Body of pancreas (tissue), 4 donors: ENCODE results near the gene ROMO1. TPM values are rescaled to one million over a fixed set of nuclear protein-coding genes. Genes with fewer than 3 reads are reported as not detected.

ENCODE experiments used
- ATAC-seq: fragments of 150-250 bp; one replicate; pipeline ENCODE4 v1.9.1; 2016
- DNase-seq, 4 donors: peaks; one replicate each; pipeline ENCODE4 v3.0.0-alpha.2; 2019
- H3K27ac ChIP-seq, 4 donors: fragments of 200-600 bp; sonication (generic); 1 replicate in 3 of 4; 2 replicates in 1 of 4; pipeline versions ENCODE4 v1.5.1 to v1.6.1; 2016 to 2019; ENCODE audit warnings: mild to moderate bottlenecking in 1 of 4, mixed read lengths in 1 of 4, moderate library complexity in 1 of 4
- H3K27me3 ChIP-seq, 2 donors: fragments of 200-600 bp; sonication (generic); one replicate each; pipeline ENCODE4 v1.6.0; 2016; ENCODE audit warnings: mild to moderate bottlenecking in 1 of 2
- H3K36me3 ChIP-seq, 2 donors: fragments of 200-600 bp; sonication (generic); replicated peaks in 1 of 2; 2 replicates each; pipeline ENCODE4 v1.5.1; 2016; ENCODE audit warnings: low read depth in 2 of 2; ENCODE audit not compliant: insufficient read depth in 1 of 2
- H3K4me1 ChIP-seq: fragments of 200-600 bp; sonication (generic); one replicate; pipeline ENCODE4 v1.6.0; 2016
- H3K4me3 ChIP-seq, 2 donors: fragments of 200-600 bp; sonication (generic); 1 replicate in 1 of 2; 2 replicates in 1 of 2; pipeline ENCODE4 v1.5.1; 2016 to 2019
- H3K9me3 ChIP-seq, 3 donors: fragments of 200-600 bp; sonication (generic); 1 replicate in 2 of 3; 2 replicates in 1 of 3; pipeline ENCODE4 v1.5.1; 2016
- CTCF ChIP-seq, 7 experiments: fragments of 450-650 bp in 4 of 7; fragments of 200-600 bp in 3 of 7; sonication (generic) in 3 of 7; IDR thresholded peaks; one replicate each; pipeline ENCODE4 v1.5.1; 2016 to 2019; ENCODE audit warnings: antibody characterized with exemption in 7 of 7
- POLR2A ChIP-seq, 3 donors: fragments of 450-650 bp; IDR thresholded peaks; one replicate each; pipeline ENCODE4 v1.6.1; 2016; ENCODE audit warnings: antibody characterized with exemption in 3 of 3, mild to moderate bottlenecking in 2 of 3
- WGBS, 2 donors: methylation state at CpG; one replicate each; pipeline ENCODE4 v1.1.5; 2017; 5-methylcytosine and 5-hydroxymethylcytosine counted together
- intact Hi-C: fragments of 100-400 bp; cut with DNase I; formaldehyde crosslinking; loops from one replicate; pipeline ENCODE4 v1.15.1; 2023
- total RNA-seq, 2 donors: library from RNA; depleted of rRNA; stranded (reverse); fragments of >200 nt; gene quantifications; one replicate each; pipeline ENCODE4 v1.1.0, GENCODE V29; 2016

The ROMO1 gene
- total RNA-seq, 2 donors from 2014 or later, result 55.0 to 192 TPM

DNA sequence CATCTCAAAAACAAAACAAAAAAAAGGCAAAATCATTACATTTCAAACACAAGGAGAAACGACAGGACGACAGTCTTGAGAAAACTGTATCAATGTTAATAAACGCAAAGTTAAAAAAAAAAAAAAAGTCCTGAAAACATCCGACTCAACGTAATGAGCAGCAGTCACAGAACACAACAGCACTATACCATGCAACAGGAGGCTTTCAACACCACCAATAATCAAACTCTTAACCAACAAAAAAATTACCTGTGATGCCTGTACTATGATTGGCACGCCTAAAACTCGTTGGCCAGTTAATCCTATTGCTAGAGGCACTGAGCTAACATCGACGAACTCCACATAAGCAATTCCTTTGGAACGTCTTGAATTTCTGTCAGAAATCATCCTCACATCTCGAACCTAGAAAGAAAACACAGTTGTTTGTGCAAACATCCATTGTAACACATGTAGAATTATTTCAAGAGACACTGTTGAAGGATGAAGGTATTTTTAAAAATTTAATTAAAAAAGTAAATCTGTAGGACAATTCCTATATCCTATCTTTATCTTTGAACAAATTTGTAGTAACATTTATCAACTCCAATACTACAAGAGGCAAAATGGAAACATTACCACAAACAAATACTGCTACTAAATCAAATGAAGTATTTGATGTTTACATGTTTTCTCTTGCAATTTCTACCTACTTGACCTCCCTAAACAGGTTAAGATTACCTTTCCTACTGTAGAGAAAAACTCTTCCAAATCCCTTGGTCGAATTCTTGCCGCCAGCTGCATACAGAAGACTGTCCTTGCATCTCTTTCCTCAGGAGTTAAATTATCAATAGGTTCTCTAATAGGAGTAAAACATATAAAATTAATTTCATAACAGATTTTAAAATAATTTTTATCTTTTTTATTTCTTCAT lies 25.4 kb downstream of the ROMO1 start:
- ATAC-seq, result no peak
- 68 to 86% methylated on average over 13 of the region's 13 CpGs for WGBS, 2 donors
- DNase-seq, result no peak
- no peaks in the 10 kb centered on the region for H3K9me3 ChIP-seq
- peaks cover 31 to 66% of the 10 kb centered on the region in 2 donors for H3K36me3 ChIP-seq
- intact Hi-C loops, result no loop called here
- H3K4me3 ChIP-seq, result no peak overlapping the region
- TF ChIP-seq CTCF (IDR thresholded peaks at IDR 0.05), result no peak
- TF ChIP-seq POLR2A (IDR thresholded peaks at IDR 0.05), result no peak
- peaks cover 4% of the 10 kb centered on the region for H3K4me1 ChIP-seq
- no peaks in the 10 kb centered on the region for H3K27me3 ChIP-seq
- H3K27ac ChIP-seq, result no peak overlapping the region

DNA sequence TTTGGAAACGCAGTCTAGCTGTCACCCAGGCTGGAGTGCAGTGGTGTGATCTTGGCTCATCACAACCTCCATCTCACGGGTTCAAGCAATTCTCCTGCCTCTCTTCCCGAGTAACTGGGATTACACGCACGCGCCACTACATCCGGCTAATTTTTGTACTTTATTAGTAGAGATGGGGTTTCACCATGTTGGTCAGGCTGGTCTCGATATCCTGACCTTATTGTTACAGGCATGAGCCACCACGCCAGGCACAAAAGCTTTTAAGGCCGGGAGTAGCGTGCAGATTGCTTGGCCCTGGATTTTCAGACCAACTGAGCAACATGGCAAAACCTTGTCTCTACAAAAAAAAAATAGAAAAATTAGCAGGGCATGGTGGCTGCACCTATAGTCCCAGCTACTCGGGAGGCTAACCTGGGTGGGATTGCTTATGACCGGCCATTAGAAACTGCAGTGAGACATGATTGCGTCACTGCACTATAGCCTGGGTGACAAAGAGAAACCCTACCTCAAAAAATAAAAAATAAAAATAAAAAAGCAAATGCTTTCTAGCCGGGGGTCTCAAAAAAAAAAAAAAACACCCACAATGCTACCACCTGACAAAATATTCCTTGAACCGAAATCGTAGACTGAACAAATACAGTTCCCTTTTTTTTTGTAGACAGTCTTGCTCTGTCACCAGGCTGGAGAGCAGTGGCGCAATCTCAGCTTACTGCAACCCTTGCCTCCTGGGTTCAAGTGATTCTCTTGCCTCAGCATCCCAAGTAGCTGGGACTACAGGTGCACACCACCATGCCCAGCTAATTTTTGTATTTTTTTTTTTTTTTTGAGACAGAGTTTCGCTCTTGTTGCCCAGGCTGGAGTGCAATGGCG lies 27.9 kb downstream of the ROMO1 start:
- Histone ChIP-seq H3K36me3 (peaks cover 34 to 53% of the 10 kb centered on the region in 2 donors), H3K9me3 (no peaks in the 10 kb centered on the region), H3K4me3 (no peak overlapping the region), H3K4me1 (peaks cover 19% of the 10 kb centered on the region), H3K27ac (no peak overlapping the region), H3K27me3 (no peaks in the 10 kb centered on the region)
- DNase-seq (no peak), ATAC-seq (no peak)
- 94 to 97% methylated on average over 20 of the region's 20 CpGs for WGBS, 2 donors
- TF ChIP-seq CTCF (IDR thresholded peaks at IDR 0.05) (no peak), POLR2A (IDR thresholded peaks at IDR 0.05) (no peak)
- intact Hi-C loops, result no loop called here

- 68 to 75% methylated on average over 7 of the region's 7 CpGs for WGBS, 2 donors
- Histone ChIP-seq H3K36me3 (peaks cover 17 to 54% of the 10 kb centered on the region in 2 donors), H3K9me3 (no peaks in the 10 kb centered on the region), H3K27ac (no peak overlapping the region), H3K27me3 (no peaks in the 10 kb centered on the region), H3K4me1 (peaks cover 36% of the 10 kb centered on the region), H3K4me3 (no peak overlapping the region)
- ATAC-seq (no peak), DNase-seq (no peak)
- intact Hi-C loops, result no loop called here
- TF ChIP-seq POLR2A (IDR thresholded peaks at IDR 0.05), result no peak
- no peak for TF ChIP-seq CTCF (IDR thresholded peaks at IDR 0.05)
Measured at GRCh38 chr20:35729283-35729807, 30.1 kb downstream of the ROMO1 start.

- Histone ChIP-seq H3K4me1 (peaks cover 43% of the 10 kb centered on the region), H3K4me3 (no peak overlapping the region), H3K9me3 (no peaks in the 10 kb centered on the region), H3K36me3 (peaks cover 15 to 51% of the 10 kb centered on the region in 2 donors), H3K27ac (no peak overlapping the region), H3K27me3 (no peaks in the 10 kb centered on the region)
- intact Hi-C loops, result no loop called here
- TF ChIP-seq POLR2A (IDR thresholded peaks at IDR 0.05) (no peak), CTCF (IDR thresholded peaks at IDR 0.05) (no peak)
- ATAC-seq, result no peak
- WGBS, 2 donors, result 56% methylated on average over 2 of the region's 2 CpGs
- DNase-seq, result no peak
Measured at GRCh38 chr20:35729836-35730582, 30.8 kb downstream of the ROMO1 start.
